GM21528 (cell line): ENCODE data around the gene POLK.
"Not testable (repeated sequence)": the region's sequence is repeated elsewhere in the genome, so short reads cannot be mapped to it uniquely, and the experiment has no call there.

Source experiments
- ATAC-seq: cut with Tn5 transposase; IDR thresholded peaks from one replicate; pipeline ENCODE4 v1.9.1; 2021; ENCODE audit warnings: mild to moderate bottlenecking, moderate library complexity; ENCODE audit not compliant: unreplicated experiment, low FRiP score

Gene POLK

DNA sequence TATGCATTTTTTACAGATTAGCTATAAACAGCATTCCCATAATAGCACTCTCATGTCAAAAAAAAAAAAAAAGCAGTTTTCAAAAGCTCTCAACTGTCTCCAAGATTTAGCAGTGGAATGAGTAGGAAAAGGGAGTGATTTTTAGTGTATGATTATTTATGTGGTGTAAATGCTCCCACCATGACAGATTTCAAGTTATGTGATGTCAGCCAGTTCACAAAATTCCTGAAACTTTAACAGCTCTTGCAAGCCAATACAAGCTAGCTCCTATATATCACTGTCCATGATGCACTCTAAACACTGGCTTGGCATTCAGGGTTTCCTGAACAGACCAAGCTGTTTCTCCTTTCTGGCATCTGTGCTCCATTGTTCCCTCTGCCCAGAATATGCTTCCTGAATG is 91.7 kb downstream of the POLK start:
- ATAC-seq, result no peak

DNA sequence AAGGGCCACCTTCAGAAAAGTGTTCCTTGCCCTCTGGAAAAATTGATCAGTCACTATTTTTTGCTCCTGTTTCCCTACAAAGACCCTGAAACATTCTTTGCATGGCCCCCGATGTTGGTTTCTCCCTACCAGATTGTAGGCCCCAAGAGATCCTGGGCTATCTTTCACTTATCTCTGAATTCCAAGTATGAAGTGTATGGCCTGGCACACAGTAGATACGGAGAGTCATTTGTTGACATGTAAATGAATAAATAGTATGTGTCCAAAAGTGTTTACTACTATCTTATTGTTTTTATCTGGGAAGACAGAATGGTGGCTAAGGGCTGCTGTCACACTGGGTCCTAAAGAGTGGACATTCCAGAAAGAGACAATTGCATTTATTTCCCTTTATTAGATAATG is 92.1 kb downstream of the POLK start:
- ATAC-seq, result no peak

GRCh38 chr5:75607341-75607740 is 95.7 kb downstream of the POLK start:
- ATAC-seq, result not testable (repeated sequence)

DNA sequence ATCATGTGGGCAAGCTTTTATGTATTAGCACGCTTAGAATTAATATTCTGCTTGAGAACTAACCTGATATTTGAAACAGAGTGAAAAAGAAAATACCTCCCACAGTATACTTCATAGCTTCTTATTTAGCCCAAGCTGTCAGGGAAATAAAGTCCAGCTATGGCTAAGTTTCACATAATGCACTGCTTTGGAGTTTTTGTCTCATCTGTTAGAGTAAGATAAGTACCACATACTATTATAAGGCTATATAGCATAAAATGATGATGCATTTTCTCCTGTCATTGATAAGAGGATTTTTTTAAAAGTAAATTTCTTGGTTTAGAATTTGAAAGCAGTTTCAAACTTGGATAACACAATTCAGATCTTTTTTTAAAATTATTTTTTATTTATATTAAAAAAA is 97.2 kb downstream of the POLK start:
- no peak for ATAC-seq

GRCh38 chr5:75610201-75610600 is 98.5 kb downstream of the POLK start:
- no peak for ATAC-seq

DNA sequence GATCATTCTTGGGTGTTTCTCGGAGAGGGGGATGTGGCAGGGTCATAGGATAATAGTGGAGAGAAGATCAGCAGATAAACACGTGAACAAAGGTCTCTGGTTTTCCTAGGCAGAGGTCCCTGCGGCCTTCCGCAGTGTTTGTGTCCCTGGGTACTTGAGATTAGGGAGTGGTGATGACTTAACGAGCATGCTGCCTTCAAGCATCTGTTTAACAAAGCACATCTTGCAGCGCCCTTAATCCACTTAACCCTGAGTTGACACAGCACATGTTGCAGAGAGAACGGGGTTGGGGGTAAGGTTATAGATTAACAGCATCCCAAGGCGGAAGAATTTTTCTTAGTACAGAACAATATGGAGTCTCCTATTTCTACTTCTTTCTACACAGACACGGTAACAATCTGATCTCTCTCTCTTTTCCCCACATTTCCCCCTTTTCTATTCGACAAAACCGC is 99.2 kb downstream of the POLK start:
- ATAC-seq, result not testable (repeated sequence)

GRCh38 chr5:75611311-75612225 is 99.9 kb downstream of the POLK start, which contains the start of gene ANKDD1B:
Gene ANKDD1B, plus strand, starts transcription at chr5:75611453. Its CDS starts 182 bp downstream, at chr5:75611635.
- ATAC-seq, result peak; percentile 50

DNA sequence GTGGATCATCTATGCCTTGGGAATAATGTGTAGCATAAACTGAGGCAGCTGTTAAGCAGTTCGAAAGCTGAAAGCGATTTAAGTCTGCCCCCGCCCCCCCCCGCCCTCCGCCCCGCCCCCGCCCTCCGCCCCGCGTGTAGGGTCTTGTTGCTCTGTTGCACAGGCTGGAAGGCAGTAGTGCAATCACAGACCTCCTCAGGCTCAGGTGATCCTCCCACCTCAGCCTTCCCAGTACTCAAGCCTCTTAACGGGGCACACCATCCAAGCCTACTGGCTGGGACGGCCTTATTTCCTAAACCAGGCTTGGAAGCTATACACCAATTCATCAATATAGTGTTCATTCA is 100.5 kb downstream of the POLK start:
- ATAC-seq, result no peak

DNA sequence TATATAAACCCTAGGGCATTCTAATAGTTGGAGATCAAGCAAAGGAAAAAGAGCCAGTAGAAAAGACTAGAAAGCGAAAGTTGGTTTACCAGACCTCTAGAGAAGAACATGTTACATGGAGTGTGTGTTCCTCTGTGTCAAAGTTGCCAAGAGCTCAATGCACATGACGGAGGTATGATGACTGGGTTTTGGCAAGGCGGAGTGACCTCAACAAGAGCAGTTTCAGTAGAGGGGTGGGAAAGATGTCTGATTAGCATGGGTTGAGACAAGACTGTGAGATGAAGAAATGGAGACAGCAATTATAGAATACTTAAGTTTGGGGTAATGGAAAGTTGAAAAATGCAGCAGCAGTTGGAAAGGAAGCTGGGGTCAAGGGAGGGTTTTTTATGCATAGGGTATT is 101.2 kb downstream of the POLK start:
- no peak for ATAC-seq

DNA sequence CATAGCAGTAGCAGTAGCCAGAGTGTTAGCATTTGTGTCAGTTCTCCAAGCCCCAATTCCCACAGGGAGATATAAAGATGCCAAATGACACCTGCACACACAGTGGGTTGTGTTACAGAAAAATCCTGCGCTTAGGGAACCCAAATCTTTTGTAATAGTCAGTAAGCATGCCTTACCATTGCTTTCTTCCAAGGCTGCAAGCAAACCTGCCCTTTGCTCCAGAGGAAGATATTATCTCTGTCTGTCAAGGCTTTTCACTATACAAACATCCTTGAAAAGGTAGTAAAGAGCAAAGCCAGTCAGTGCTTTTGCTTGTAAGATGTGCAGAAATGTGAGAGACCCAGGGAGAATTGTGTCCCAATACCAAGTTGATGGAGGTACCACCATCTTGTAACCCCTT is 102.5 kb downstream of the POLK start:
- no peak for ATAC-seq

- ATAC-seq, result no peak
Measured at GRCh38 chr5:75616371-75616881, 104.7 kb downstream of the POLK start.

DNA sequence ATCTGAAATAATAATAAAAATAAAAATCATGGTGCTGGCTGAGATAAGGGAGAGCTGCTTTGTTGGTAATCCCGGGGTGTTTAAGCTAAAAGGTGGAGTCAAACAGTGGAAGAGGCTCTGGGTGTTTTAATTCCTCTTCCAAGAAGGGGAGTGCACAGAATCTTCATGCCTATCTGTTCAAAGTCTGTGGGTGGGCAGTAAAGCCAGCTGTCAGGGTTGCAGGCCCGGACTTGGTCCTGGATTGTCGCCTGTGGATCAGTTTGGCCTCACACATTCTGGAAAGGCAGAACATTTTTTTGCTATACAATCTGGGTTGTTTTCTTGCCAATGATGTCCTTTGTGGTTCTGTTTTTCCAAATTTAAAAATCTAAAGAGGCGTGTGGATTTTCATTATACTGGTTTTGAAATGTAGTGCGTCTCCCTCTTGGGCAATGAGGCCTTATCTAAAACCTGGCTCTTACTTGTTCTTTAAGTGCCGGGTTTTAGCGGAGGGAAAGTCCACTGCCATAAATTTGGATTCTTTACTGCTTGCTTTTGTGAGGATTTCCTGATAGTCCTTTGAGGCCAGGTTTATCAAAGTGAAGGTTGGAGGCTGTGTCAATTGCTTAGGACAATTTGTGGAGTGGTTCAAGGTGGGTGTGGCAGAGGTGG is 105.4 kb downstream of the POLK start:
- ATAC-seq, result no peak

DNA sequence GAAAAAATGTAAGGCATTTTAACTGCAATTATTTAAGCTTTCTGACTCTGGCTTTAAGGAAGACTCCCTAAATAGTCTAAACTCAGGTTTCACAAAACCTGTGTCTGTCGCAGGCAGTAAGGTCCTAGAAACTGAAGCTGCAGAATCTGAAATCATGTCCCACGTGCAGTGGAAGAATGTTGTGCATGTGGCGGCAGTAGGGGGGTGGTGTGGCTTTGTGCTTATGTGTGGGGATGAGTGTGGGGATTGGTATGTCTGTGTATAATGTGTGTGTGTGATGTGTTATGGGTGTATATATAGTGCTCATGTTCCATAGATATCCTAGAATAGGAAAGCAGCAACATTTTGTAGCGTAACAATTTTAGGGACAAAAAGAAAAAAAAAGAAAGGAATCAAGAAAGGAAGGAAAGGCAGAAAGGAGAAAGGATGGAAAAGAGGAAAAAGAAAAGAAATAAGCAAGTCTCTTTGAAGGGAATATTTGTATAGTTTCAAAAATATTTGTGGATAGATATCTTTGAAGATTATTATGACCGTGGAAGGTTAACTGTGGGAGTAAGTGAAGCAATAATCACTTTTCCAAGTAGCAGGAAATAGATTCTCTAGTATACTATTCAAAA is 106.2 kb downstream of the POLK start:
- no peak for ATAC-seq

DNA sequence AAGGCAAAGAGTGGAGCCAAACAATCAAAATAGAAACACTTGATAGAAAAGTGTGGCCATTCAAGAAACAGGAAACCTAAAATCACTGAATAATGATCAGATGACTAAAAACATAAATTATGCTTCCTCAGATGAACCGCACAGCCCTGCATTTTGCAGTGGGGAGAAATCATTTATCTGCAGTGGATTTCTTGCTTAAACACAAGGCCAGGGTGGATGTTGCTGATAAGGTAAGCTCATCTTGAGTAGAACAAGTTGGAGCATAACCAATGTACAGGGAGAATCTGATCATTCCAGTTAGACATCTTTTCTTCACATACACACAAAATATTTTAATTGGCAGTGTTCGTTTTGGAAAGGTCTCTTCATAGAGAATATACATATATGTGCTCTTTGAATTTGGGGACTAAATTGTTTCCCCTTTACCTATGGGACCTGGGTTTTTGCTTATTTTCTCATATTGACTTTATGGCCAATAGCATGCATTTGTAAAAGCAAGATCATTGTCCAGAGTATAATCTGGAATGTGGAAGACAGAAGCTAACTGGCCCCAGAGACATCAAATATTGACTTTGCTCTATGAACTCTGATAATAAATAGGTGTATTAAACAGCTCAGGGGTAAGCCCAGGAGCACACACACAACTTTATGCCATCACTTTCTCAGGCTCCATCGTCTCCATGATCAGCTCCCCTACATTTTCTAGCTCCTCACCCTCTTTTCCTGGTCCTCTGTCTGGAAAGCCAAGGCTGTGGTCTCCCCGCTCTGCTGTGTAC is 108.7 kb downstream of the POLK start:
- ATAC-seq, result no peak

GRCh38 chr5:75622564-75622963 is 110.9 kb downstream of the POLK start:
- no peak for ATAC-seq

DNA sequence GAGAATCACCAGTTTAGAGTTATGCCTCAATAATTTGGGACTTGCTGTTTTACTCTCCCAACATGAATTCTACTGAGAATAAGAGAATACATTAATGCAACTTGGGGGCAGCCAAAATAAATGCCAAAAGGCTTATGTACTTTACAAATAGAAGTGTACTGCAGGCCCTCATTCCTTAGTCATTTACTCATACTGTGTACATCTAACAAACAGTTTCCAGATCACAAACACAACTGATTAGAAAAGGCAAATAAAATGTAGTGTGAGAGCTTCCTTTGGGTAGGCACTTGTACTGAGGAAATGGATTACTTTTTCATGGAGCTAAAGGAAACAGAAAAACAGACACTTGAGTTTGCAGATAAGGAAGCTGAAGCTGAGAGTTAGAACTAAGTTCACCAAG is 112.2 kb downstream of the POLK start:
- no peak for ATAC-seq

DNA sequence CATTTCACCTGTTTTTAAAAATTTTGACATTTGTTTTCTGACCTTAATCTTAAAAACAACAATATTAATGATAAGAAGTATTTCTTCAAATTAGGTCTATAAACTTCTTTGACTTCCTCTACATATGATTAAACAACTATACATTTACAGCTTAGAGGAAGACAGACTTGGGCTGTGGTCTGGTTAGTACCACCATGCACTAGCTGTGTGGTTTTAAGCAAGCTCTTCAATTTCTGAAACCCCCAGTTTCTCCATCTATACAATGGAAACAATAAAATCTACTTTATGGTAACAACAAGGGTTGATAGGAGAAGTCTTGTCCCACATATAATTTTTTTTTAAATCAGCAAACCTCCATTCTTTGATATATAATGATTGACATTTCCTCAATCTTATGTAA is 115.3 kb downstream of the POLK start:
- no peak for ATAC-seq

DNA sequence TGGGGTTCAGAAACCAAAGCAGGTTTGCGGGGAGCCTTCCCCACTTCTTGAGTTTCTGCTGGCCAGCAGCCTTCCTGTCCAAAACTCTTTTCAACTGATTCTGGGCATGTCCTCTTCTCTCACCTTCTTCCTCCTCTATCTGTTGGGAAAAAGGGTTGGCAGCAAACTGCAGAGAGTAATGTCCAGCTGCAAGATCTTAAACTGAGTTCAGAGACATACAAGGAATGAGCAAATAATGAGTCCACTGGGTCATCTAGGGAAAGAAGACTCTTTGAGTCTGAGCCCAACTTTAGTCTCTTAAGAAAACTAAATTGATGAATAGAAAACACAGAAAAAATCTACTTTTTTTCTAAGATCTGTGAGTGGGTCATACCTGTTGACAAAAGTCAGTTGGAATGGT is 116.1 kb downstream of the POLK start:
- ATAC-seq, result no peak

DNA sequence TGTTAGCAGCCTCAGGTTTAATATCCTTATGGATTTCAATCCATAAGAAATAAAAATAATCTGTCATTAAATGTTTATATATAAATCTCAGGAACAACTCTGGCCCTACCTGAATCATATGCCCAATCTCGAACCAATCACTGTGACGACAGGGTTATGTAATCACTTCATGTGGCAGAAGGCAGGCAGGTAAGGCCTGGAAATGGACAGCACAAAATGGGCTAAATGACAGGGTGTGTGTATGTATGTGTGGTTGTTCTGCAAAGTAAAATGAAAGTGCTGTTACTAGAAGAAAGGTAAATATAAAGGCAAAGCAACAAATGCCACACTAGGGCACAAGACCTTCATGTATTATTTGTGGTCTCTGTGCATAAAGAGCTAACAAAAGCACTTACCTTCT is 119.2 kb downstream of the POLK start:
- no peak for ATAC-seq

DNA sequence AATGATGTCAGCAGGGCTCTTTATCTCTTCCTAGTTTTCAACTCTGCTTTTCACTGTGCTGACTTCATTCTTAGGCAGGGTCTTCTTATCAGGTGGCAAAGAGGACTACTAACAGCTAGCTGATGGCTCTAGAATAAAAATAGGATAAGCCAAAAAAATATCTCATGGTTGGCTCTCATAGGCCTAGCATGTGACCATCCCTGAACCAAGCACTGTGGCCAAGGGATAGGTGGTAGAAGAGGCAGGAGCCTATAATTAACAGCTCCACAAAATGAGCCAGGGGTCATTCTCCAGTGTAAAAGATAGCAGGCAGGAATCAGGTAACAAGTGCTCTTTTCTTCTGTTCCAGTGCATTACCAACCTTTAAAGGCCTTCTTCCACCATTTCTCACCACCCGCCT is 120.6 kb downstream of the POLK start:
- no peak for ATAC-seq

DNA sequence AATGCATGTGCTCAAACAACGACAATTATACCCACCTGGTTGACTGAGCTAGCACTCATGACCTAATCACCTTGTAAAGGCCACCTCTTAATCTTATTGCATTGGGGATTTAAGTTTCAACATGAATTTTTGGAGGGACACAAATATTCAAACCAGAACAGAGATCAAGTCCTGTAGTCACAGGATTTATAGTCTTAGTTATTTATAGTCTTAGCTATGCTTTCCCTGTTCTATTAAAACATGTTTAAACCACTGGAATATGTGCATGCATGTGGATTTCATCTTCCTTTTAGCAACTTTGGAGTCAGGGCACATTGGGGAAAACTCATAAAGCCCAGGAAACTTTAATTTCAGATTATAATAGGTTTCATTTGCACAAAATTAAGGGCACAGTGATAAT is 126.3 kb downstream of the POLK start:
- ATAC-seq, result no peak
